ENCODE results near the gene ARHGAP27. TPM values are rescaled to one million over a fixed set of nuclear protein-coding genes. Genes with fewer than 3 reads are reported as not detected.

Gene ARHGAP27
- total RNA-seq, 1 donor from 2014 or later = 75.7 TPM

DNA sequence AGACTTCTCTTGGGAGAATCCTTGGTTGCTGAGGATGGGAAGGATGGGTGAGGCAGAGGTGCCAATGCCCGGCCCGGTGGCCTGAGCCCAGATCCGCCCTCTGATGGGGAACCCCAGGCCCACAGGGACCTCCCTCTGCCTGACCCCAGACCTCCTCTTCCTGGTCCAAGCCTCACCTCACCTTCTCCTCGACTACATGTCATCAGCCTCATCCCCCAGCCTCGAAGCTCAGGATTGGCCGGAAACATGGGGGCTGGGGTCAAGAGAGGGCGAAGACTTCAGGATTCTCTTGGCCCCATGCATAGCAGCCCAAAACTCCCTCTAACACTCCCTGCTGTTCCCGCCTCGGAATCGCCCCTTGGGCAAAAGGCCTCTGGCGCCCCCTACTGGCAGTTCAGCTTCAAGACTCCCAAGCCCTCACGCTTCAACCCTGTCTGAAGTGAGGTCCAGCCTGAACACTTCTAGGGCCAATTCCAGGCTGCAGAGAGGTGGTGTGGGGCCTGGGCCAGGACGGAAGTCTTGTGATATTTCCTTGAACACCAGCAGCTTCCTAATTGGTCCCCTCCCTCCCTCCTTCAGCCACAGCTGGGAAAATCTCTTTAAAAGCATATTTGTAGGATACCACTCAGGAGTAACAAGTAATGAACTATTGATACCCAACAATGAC is 47.2 kb downstream of the ARHGAP27 start:
- TF ChIP-seq, protein P1, sequence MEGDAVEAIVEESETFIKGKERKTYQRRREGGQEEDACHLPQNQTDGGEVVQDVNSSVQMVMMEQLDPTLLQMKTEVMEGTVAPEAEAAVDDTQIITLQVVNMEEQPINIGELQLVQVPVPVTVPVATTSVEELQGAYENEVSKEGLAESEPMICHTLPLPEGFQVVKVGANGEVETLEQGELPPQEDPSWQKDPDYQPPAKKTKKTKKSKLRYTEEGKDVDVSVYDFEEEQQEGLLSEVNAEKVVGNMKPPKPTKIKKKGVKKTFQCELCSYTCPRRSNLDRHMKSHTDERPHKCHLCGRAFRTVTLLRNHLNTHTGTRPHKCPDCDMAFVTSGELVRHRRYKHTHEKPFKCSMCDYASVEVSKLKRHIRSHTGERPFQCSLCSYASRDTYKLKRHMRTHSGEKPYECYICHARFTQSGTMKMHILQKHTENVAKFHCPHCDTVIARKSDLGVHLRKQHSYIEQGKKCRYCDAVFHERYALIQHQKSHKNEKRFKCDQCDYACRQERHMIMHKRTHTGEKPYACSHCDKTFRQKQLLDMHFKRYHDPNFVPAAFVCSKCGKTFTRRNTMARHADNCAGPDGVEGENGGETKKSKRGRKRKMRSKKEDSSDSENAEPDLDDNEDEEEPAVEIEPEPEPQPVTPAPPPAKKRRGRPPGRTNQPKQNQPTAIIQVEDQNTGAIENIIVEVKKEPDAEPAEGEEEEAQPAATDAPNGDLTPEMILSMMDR (IDR thresholded peaks at IDR 0.05) = peak; percentile 35
- no peak overlapping the region for H3K4me3 Mint-ChIP-seq
- H3K27me3 Mint-ChIP-seq = peaks cover 8% of the 10 kb centered on the region
- ATAC-seq (ENCODE audit: low read depth) = peak; percentile 94
- H3K36me3 Mint-ChIP-seq (ENCODE audit: low read depth) = no peaks in the 10 kb centered on the region
- no peak overlapping the region for H3K27ac Mint-ChIP-seq
- no peaks in the 10 kb centered on the region for H3K9me3 Mint-ChIP-seq
- H3K4me1 Mint-ChIP-seq = peaks cover 7% of the 10 kb centered on the region
- intact Hi-C loops (cut with micrococcal nuclease) = loop anchor here (1.0 to 5.0 kb wide), 8 partner anchors 12 to 250 kb away; partner anchors contain the start of genes ACBD4 and MAP3K14
- POLR2A ChIA-PET = interaction anchor here (0.6 to 2.7 kb wide), 8 partner anchors 43 to 167 kb away, joined by 3 to 34 read pairs (median 6); partner anchors contain the start of genes MAP3K14 and SPATA32
- CTCF ChIA-PET = interaction anchor here (1.0 to 6.7 kb wide), 24 partner anchors 12 to 170 kb away, joined by 3 to 167 read pairs (median 6); partner anchors contain the start of genes FMNL1 and MAP3K14
- peak; percentile 84 for DNase-seq

DNA sequence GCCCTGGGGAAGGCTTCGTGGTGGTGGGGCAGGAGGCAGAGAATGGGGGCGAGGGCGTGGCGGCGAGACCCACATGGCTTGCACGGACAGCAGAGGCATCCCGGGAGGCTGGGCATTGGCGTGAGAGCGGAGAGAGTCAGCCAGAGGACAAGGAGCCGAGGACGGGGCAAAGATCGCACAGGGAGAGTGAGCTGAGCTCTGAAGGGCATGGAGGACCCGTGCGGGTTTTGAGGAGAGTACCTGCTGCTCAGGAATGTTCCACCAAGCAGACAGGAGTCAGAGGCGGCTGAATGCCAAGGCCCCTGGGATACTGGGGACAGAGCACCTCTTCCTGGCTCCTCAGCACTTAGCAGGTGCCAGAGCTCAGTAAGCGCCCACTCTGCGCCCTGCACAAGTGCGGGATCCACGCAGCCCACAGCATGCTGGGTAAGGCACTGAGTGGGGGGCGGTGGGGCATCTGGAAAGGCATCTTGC is 47.8 kb downstream of the ARHGAP27 start:
- ATAC-seq (ENCODE audit: low read depth) (no peak), DNase-seq (no peak)
- Mint-ChIP-seq H3K4me3 (no peak overlapping the region), H3K4me1 (peaks cover 12% of the 10 kb centered on the region), H3K9me3 (no peaks in the 10 kb centered on the region), H3K27ac (no peak overlapping the region), H3K36me3 (ENCODE audit: low read depth) (no peaks in the 10 kb centered on the region), H3K27me3 (peaks cover 8% of the 10 kb centered on the region)
- ChIA-PET POLR2A (interaction anchor here (0.6 to 2.7 kb wide), 9 partner anchors 43 to 166 kb away, joined by 3 to 34 read pairs (median 5); partner anchors contain the start of genes MAP3K14 and SPATA32), CTCF (interaction anchor here (1.0 to 6.7 kb wide), 23 partner anchors 12 to 164 kb away, joined by 3 to 167 read pairs (median 7); partner anchors contain the start of genes FMNL1 and MAP3K14)
- intact Hi-C loops (cut with micrococcal nuclease) = loop anchor here (1.0 to 5.0 kb wide), 8 partner anchors 12 to 250 kb away; partner anchors contain the start of genes ACBD4 and MAP3K14
- TF ChIP-seq, protein P1 (IDR thresholded peaks at IDR 0.05) = no peak

DNA sequence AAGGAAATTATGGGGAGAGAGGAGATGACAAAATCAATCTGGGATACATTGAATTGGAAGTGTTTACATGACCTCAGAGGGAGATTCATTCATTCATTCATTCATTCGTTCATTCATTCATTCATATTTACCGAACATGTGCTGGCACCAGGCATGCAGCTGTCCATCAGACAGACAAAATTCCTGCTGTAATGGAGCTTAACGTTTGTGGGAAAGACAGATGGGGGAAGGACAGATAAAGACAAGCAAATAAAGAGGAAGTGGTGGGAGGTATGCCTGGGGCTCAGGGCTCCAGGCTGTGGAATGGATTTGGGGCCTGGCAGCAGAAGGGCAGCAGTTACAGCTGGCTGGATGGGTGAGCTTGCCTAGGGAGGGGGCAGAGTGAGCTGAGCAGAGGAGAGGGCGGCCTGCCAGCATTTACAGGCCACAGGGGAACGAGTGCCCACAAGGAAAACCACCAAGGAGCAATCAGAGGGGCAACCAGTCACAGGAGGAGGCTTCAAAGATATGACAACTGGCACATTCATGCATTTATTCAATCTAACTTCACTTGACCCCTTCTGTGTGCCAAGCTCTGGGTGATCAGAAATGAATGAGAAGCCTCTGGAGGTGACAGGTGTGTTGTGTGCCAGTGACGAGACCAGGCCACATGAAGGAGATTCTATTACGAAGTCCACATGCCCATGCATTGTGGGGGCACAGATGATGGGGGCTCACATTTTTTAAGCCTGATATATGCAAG is 48.5 kb downstream of the ARHGAP27 start:
- CTCF ChIA-PET = interaction anchor here (1.0 to 6.7 kb wide), 14 partner anchors 68 to 163 kb away, joined by 3 to 167 read pairs (median 9); partner anchors contain the start of genes FMNL1 and MAP3K14
- Mint-ChIP-seq H3K27ac (no peak overlapping the region), H3K36me3 (ENCODE audit: low read depth) (no peaks in the 10 kb centered on the region), H3K4me1 (peaks cover 16% of the 10 kb centered on the region), H3K9me3 (no peaks in the 10 kb centered on the region), H3K27me3 (peaks cover 8% of the 10 kb centered on the region), H3K4me3 (no peak overlapping the region)
- TF ChIP-seq, protein P1 (IDR thresholded peaks at IDR 0.05) = no peak
- DNase-seq (no peak), ATAC-seq (ENCODE audit: low read depth) (no peak)
- POLR2A ChIA-PET = interaction anchor here (0.7 to 2.7 kb wide), 5 partner anchors 68 to 165 kb away, joined by 3 to 34 read pairs (median 6); partner anchors contain the start of gene MAP3K14
- intact Hi-C loops (cut with micrococcal nuclease) = no loop called here

DNA sequence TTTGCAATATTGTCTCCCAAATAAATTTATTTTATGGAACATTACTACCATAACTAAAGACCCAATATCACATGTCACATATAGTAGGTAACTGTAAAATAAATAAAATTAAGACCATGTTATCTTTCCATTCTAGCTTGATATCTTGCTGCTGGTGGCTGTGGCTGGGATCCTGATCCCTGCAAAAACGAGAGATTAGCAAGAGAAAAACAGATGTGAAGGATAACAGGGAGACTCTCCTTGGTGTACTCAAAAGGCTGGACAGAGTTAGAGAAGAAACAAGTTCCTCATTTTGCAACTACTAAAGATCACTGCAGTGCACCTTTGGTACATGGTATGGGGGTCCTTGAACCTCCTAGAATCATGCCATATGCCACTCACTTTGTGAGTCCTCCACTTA is 49.7 kb downstream of the ARHGAP27 start:
- Mint-ChIP-seq H3K27me3 (peaks cover under 1% of the 10 kb centered on the region), H3K27ac (no peak overlapping the region), H3K9me3 (no peaks in the 10 kb centered on the region), H3K4me1 (peaks cover 17% of the 10 kb centered on the region), H3K4me3 (no peak overlapping the region), H3K36me3 (ENCODE audit: low read depth) (no peaks in the 10 kb centered on the region)
- ChIA-PET CTCF (interaction anchor here (0.9 to 1.6 kb wide), 3 partner anchors 71 to 163 kb away, joined by 3 to 7 read pairs (median 4); no protein-coding TSS in a partner anchor), POLR2A (interaction anchor here (1.0 kb wide), 1 partner anchor 100 kb away, joined by 4 read pairs; no protein-coding TSS in a partner anchor)
- intact Hi-C loops (cut with micrococcal nuclease) = no loop called here
- ATAC-seq (ENCODE audit: low read depth) (no peak), DNase-seq (no peak)
- TF ChIP-seq, protein P1 (IDR thresholded peaks at IDR 0.05) = no peak
